Stimulated activated CD4-positive, alpha-beta T cell treated with anti-CD3 and anti-CD28 coated beads, Interleukin-2, amount 100 ng/mL, for 4 hours (primary cell): ENCODE results near the gene CYP1A1.
"Not testable (repeated sequence)": the region's sequence is repeated elsewhere in the genome, so short reads cannot be mapped to it uniquely, and the experiment has no call there.

Source experiments
- DNase-seq: peaks from one replicate; pipeline ENCODE4 v3.0.0-alpha.2; 2020; ENCODE audit warnings: low read depth

CYP1A1 gene

GRCh38 chr15:74738239-74738638, 12.9 kb upstream of the CYP1A1 start:
- DNase-seq, result not testable (repeated sequence)

GRCh38 chr15:74735305-74735704, 10.0 kb upstream of the CYP1A1 start:
- no peak for DNase-seq

GRCh38 chr15:74733269-74733668, 7.9 kb upstream of the CYP1A1 start:
- no peak for DNase-seq

- DNase-seq, result no peak
Observed at GRCh38 chr15:74732846-74733245, 7.5 kb upstream of the CYP1A1 start.

- DNase-seq, result no peak
Observed at GRCh38 chr15:74730619-74731316, 5.4 kb upstream of the CYP1A1 start.

GRCh38 chr15:74729372-74729771, 4.0 kb upstream of the CYP1A1 start:
- not testable (repeated sequence) for DNase-seq

GRCh38 chr15:74728699-74729098, 3.4 kb upstream of the CYP1A1 start:
- DNase-seq, result not testable (repeated sequence)

GRCh38 chr15:74727727-74728126, 2.4 kb upstream of the CYP1A1 start:
- DNase-seq, result no peak

GRCh38 chr15:74726774-74727164, 1.4 kb upstream of the CYP1A1 start:
- DNase-seq, result no peak

- peak; percentile 18 for DNase-seq
Observed at GRCh38 chr15:74725845-74726773, 781 bp upstream of the CYP1A1 start.

GRCh38 chr15:74724570-74725224, 631 bp downstream of the CYP1A1 start:
- no peak for DNase-seq

GRCh38 chr15:74723754-74724334, 1.5 kb downstream of the CYP1A1 start:
- DNase-seq, result no peak

- no peak for DNase-seq
Observed at GRCh38 chr15:74723187-74723586, 2.1 kb downstream of the CYP1A1 start.

GRCh38 chr15:74722591-74722990, 2.7 kb downstream of the CYP1A1 start:
- no peak for DNase-seq

GRCh38 chr15:74716651-74717050, 8.7 kb downstream of the CYP1A1 start:
- DNase-seq, result no peak

GRCh38 chr15:74712311-74712710, 13.0 kb downstream of the CYP1A1 start:
- DNase-seq, result no peak

- DNase-seq, result no peak
Observed at GRCh38 chr15:74710319-74711094, 14.8 kb downstream of the CYP1A1 start.

GRCh38 chr15:74709892-74710291, 15.4 kb downstream of the CYP1A1 start:
- no peak for DNase-seq

GRCh38 chr15:74709011-74709410, 16.3 kb downstream of the CYP1A1 start:
- DNase-seq, result no peak

- no peak for DNase-seq
Observed at GRCh38 chr15:74696808-74697207, 28.5 kb downstream of the CYP1A1 start.

GRCh38 chr15:74696398-74696729, 29.0 kb downstream of the CYP1A1 start:
- no peak for DNase-seq
